Frontal cortex (tissue), 4 donors: ENCODE measurements around the gene ASRGL1. TPM values are rescaled to one million over a fixed set of nuclear protein-coding genes. Genes with fewer than 3 reads are reported as not detected.
"Not testable (repeated sequence)": the region's sequence is repeated elsewhere in the genome, so short reads cannot be mapped to it uniquely, and the experiment has no call there.

Source experiments
- DNase-seq, 2 donors: peaks; one replicate each; pipeline ENCODE4 v3.0.0; 2012; ENCODE audit warnings: low spot score in 2 of 2
- FAIRE-seq: peaks from 2 replicates; lab custom pipeline; 2012; peaks lifted over from hg19 to GRCh38; lab: Jason Lieb, UNC
- total RNA-seq: library from RNA; depleted of rRNA; stranded (reverse); fragments of >200 nt; gene quantifications from one replicate; pipeline ENCODE4 v1.2.3, GENCODE V29; 2014
- donor health status: control.
- donor health status: control.
- donor health status: control.

ASRGL1 gene
- total RNA-seq, result 33.4 TPM

DNA sequence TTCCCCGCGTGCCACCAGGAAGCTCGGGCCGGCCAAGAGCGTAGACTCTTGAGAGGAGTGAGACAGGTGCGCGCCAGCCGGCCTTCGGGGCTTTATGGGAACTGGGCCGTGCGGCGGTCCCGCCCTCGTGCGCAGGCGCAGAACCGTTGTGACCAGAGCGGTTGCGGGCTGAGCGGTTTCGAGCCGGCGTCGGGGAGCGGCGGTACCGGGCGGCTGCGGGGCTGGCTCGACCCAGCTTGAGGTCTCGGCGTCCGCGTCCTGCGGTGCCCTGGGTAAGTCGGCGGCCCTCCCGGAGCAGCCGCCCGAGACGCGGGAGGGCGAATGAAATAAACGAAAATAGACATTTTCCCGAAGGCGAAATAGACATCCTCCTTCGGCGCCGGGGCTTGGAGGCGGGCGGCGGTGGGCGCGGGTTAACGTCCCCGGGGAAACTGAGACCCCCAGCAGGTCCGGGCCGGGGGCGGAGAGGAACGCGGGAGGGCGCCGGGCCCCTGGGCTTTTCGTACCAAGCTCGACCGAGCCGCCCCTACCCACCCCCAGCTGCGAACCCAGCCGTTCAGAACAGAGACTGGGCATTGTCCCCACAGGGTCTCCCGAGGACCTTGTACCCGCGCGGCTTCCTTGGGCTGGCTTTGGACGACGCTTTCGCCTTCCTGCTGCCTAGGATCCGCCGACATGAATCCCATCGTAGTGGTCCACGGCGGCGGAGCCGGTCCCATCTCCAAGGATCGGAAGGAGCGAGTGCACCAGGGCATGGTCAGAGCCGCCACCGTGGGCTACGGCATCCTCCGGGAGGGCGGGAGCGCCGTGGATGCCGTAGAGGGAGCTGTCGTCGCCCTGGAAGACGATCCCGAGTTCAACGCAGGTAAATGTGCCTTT, at the start of gene ASRGL1:
TSS of gene ASRGL1 (plus strand) at position 146 of the 879 bp plus-strand sequence. CDS start at position 676, 530 bp downstream.
- peak; percentile 77 to 80 for DNase-seq
- no peak for FAIRE-seq

DNA sequence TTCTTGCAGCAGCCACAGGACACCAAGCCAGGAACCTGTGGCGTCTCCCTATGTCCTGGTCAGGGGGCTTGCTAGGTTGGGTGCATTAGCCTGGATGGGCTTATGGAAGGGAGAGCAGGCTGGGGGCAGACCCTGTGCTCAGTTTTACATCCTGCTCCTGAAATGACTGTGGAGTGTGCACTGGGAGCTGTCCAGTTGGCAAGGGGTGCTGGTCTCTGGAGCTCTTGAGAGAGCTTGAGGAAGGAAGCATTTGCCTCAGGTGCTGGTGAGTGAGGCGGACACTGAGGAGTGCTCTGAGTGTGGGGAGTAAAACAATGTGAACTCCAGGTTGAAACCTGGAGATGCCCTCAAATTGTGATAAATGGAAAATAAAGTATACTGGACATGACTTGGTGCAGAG, 41.7 kb upstream of the ASRGL1 start:
- no peak for DNase-seq
- FAIRE-seq, result no peak

DNA sequence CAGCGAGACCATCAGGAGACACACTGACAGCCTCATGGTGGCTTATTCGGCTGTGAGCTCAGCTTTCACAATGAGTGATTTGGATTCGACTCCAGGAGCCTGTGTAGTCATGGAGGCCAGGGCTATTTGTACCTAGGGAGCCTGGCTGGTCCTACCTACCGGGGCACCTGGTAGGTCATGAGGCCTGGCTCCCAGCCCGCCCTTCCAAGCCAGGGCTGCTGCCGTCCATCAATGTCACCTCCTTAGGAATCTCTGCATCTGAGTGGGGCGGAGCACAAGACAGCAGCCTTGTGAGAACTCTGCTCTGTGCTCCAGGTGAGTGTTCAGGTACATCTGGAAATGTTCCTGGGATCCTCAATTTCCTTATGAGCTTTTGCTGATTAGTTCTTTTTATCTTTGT, 38.3 kb upstream of the ASRGL1 start, which contains the start of gene SCGB1D4:
TSS of gene SCGB1D4 (minus strand) at position 101 of the 400 bp plus-strand sequence. CDS start at position 36, 65 bp downstream.
- DNase-seq (no peak), FAIRE-seq (no peak)

DNA sequence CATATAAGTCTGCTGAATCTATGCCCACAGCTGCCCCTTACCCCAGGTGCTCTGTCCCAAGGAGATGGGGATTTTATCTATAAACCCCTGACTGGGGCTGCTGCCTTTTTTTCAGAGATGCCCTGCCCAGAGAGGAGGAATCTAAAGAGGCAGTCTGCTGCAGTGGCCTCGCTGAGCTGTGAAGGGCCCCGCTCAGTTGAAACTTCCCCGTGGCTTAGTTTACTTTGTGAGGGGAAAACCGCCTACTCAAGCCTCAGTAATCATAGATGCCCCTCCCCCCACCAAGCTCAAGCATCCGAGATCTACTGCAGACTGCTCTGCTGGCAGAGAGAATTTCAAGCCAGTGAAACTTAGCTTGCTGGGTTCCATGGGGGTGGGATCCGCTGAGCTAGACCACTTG, 31.0 kb upstream of the ASRGL1 start:
- DNase-seq (no peak), FAIRE-seq (no peak)

- no peak for DNase-seq
Observed at GRCh38 chr11:62307950-62308349, 29.3 kb upstream of the ASRGL1 start.

GRCh38 chr11:62309991-62310390, 27.3 kb upstream of the ASRGL1 start:
- FAIRE-seq (no peak), DNase-seq (no peak)

More at GRCh38 chr11:62307950-62308349, 29.3 kb upstream of the ASRGL1 start:
- no peak for FAIRE-seq

GRCh38 chr11:62315431-62315830, 21.8 kb upstream of the ASRGL1 start:
- no peak for FAIRE-seq

DNA sequence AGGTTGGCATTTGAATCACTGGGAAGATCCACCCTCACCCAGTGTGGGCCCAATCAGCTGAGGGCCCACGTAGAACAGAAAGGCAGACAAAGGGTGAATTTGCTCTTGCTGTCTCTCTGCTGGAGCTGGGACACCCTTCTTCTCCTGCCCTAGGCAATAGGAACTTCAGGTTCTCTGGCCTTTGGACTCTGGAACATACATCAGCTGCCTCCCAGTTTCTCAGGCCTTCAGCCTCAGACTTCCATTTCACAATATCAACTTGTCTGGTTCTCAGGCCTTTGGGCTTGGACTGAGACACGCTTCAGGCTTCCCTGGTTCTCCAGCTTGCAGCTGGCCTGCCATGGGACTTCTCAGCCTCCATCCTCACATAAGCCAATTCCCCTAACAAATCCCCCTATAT, 14.7 kb upstream of the ASRGL1 start:
- DNase-seq (no peak), FAIRE-seq (no peak)

More at GRCh38 chr11:62315431-62315830, 21.8 kb upstream of the ASRGL1 start:
- DNase-seq, result no peak

GRCh38 chr11:62324731-62325556, 12.3 kb upstream of the ASRGL1 start:
- DNase-seq, result no peak
- no peak for FAIRE-seq

DNA sequence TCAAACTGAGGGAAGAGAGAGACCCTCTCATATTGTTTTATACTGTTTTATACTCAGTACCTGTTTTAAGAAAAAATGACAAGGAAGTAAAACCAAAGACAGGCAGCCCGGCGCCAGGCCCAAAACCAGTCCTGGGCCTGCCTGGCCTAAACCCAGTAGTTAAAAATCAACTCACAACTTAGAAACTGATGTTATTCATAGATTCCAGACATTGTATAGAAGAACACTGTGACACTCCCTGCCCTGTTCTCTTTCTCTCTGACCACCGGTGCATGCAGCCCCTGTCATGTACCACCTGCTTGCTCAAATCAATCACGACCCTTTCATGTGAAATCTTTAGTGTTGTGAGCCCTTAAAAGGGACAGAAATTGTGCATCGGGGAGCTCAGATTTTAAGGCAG, 11.5 kb upstream of the ASRGL1 start:
- FAIRE-seq, DNase-seq: not testable (repeated sequence)

- DNase-seq, FAIRE-seq: not testable (repeated sequence)
Observed at GRCh38 chr11:62326719-62327118, 10.5 kb upstream of the ASRGL1 start.

GRCh38 chr11:62327541-62327940, 9.7 kb upstream of the ASRGL1 start:
- not testable (repeated sequence) for DNase-seq, FAIRE-seq

DNA sequence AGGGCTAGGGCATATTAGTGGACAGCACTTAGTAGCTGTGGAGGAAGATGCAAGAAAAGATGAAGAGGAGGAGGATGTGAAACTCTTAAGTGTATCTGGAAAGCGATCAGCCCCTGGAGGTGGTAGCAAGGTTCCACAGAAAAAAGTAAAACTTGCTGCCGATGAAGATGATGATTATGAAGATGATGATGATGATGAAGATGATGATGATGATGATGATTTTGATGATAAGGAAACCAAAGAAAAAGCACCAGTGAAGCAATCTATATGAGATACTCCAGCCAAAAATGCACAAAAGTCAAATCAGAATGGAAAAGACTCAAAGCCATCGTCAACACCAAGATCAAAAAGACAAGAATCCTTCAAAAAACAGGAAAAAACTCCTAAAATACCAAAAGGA, 6.0 kb upstream of the ASRGL1 start:
- not testable (repeated sequence) for FAIRE-seq, DNase-seq

- FAIRE-seq (no peak), DNase-seq (no peak)
Observed at GRCh38 chr11:62333768-62334167, 3.5 kb upstream of the ASRGL1 start.

- DNase-seq, FAIRE-seq: not testable (repeated sequence)
Observed at GRCh38 chr11:62336949-62337302, 322 bp upstream of the ASRGL1 start.

GRCh38 chr11:62338218-62338617, 970 bp downstream of the ASRGL1 start:
- no peak for FAIRE-seq
- DNase-seq, result no peak

- peak in 1 of 2 donors; percentile 38 for DNase-seq
Observed at GRCh38 chr11:62340269-62340901, 3.1 kb downstream of the ASRGL1 start.

DNA sequence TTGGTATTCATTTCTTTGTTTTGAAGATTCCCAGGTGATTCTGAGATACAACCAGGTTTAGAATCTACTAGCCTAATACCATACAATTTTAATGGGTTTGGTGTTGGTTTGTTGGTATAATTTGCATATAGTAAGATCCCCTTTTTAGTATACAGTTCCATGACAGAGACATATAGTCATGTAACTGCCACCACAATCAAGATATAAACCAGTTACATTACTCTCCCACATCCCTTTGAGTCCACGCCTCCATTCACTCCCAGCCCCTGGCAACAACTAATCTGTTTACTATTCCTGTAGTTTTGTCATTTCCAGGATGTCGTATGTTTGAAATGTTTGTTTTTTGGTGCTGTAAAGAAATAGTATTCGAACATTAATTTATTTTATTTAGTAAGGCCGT, 4.3 kb downstream of the ASRGL1 start:
- DNase-seq, result no peak
- FAIRE-seq, result no peak

More at GRCh38 chr11:62340269-62340901, 3.1 kb downstream of the ASRGL1 start:
- no peak for FAIRE-seq

- not testable (repeated sequence) for FAIRE-seq, DNase-seq
Observed at GRCh38 chr11:62343646-62344190, 6.5 kb downstream of the ASRGL1 start.

DNA sequence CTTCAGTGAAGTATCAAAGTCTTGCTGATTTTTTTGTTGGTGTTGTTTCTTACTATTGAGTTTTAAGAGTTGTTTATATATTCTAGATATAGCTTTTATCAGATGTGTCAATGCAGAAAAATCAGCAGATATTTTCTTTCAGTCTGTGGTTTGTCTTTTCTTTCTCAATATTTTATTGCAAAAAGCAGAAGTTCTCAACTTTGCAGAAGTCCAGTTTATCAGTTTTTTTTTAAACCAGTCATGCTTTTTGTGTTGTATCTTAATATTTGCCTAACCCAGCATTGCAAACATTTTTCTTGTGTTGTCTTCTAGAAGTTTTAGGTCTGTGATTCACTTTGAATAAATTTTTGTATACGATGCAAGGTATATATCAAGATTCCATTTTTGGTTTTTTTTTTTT, 7.0 kb downstream of the ASRGL1 start:
- no peak for DNase-seq
- FAIRE-seq, result no peak
